ACC112 (cell line): ENCODE measurements around the gene MAP3K13.
A peak's percentile ranks its signal among the peaks of the same experiment; 100 is the strongest.

Experiments used
- H2AFZ ChIP-seq: fragments of 200-600 bp; sonication (generic); one replicate; pipeline ENCODE4 v1.6.0; 2017; ENCODE audit warnings: antibody characterized with exemption, low read length; ENCODE audit not compliant: unreplicated experiment
- H3K27ac ChIP-seq: fragments of 200-600 bp; sonication (generic); 2 replicates; pipeline ENCODE4 v1.5.1; 2014; ENCODE audit warnings: low read depth, mild to moderate bottlenecking, antibody characterized with exemption, low read length, moderate library complexity
- H3K27me3 ChIP-seq: fragments of 200-600 bp; sonication (generic); 2 replicates; pipeline ENCODE4 v1.6.1; 2014; ENCODE audit warnings: mild to moderate bottlenecking, antibody characterized with exemption, low read length, moderate library complexity, mixed read lengths; ENCODE audit not compliant: insufficient read depth
- H3K36me3 ChIP-seq: fragments of 200-600 bp; sonication (generic); 2 replicates; pipeline ENCODE4 v1.6.1; 2016; ENCODE audit warnings: mild to moderate bottlenecking, antibody characterized with exemption, low read length, moderate library complexity, mixed read lengths; ENCODE audit not compliant: insufficient read depth
- H3K4me1 ChIP-seq: fragments of 200-600 bp; sonication (generic); one replicate; pipeline ENCODE4 v1.6.1; 2016; ENCODE audit warnings: low read length, mixed read lengths; ENCODE audit not compliant: insufficient read depth, unreplicated experiment, control insufficient read depth
- H3K4me3 ChIP-seq: fragments of 200-600 bp; sonication (generic); 2 replicates; pipeline ENCODE4 v1.5.1; 2014; ENCODE audit warnings: mild to moderate bottlenecking, low read depth, low read length
- H3K79me2 ChIP-seq: fragments of 200-600 bp; sonication (generic); one replicate; pipeline ENCODE4 v1.6.0; 2016; ENCODE audit warnings: low read length; ENCODE audit not compliant: control insufficient read depth, unreplicated experiment, insufficient read depth

Gene MAP3K13

DNA sequence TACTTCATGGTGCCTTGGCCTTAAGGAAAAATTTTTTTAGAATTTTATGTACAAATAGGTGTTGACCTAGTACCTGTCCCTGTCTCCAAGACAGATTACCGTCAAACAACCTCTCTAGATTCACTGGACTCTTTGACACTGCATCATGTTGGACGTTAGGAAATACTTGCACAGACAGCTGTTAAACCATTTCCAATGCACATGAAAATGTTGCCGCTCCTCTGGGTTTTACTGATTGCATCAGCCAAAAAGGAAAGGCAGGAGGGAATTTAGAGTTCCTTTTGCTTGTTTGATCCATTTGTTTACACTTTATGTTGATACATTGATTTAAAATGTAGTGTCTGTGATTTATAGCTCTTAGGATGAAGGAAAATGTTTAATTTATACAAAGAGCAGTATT lies 121.4 kb downstream of the MAP3K13 start:
- Histone ChIP-seq H2AFZ (no peak overlapping the region), H3K4me1 (no peaks in the 10 kb centered on the region), H3K27me3 (no peaks in the 10 kb centered on the region), H3K4me3 (no peak overlapping the region), H3K79me2 (no peaks in the 10 kb centered on the region), H3K36me3 (peaks cover 10% of the 10 kb centered on the region), H3K27ac (no peak overlapping the region)

DNA sequence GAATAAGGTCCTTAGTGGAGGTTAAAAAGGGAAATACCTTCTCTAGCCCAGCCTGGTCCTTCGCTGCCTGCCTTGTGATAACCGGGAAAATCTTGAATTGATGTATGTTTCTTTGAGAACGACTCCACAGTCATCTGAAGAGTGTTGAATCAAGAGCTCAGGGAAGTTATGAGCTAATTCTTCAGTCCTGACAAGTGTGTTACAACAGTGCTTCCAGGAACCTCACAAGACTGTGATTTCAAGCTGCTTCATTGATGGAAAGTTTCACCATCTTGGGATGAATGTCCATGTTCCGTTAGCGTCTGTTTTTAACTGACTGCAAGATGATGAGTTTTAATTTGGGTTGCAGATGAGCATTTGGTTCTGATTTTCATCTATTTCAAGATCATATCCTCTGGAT lies 123.5 kb downstream of the MAP3K13 start:
- Histone ChIP-seq H3K4me1 (no peaks in the 10 kb centered on the region), H3K79me2 (no peaks in the 10 kb centered on the region), H3K27me3 (no peaks in the 10 kb centered on the region), H3K4me3 (no peak overlapping the region), H3K27ac (no peak overlapping the region), H2AFZ (no peak overlapping the region), H3K36me3 (peaks cover 14% of the 10 kb centered on the region)

DNA sequence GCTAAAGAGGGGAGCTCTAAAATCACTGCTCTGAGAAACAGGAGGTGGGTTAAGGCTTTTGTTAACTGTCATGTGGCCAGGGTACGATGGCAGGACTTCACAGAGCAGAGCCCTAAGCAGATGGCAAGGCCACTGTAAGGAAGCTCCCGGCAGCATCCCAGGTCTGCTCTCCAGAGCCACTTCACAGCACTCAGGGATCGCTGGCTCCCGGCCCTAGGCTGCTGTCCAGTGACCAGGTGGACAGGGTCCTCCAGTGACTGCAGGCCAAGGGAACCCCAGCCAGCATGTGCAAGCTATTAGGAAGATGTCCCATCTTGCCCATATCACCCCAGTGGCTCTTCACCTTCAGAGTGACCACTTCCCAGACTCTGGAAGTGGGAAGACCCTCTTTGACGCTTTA lies 125.5 kb downstream of the MAP3K13 start:
- Histone ChIP-seq H3K36me3 (peaks cover 25% of the 10 kb centered on the region), H2AFZ (no peak overlapping the region), H3K79me2 (no peaks in the 10 kb centered on the region), H3K4me3 (no peak overlapping the region), H3K4me1 (no peaks in the 10 kb centered on the region), H3K27ac (no peak overlapping the region), H3K27me3 (no peaks in the 10 kb centered on the region)

DNA sequence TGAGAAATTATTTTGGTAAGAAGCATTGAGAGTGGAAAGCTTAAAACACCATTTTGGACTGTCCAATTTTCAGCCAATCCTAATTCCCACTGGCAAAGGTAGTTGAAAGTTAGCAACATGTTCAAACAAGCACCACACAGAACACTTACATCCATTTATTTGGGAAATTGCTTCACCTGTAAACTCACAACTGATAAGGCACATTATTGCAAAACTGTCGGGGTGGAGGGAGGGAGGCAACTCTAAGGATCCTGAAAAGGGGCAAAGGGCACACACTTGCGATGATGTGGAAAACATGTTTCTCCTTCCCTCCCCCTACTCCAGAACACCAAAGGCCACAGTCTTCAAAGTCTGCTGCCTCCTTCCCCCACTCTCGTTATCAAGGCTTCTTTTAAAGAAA lies 126.5 kb downstream of the MAP3K13 start:
- Histone ChIP-seq H3K36me3 (peaks cover 33% of the 10 kb centered on the region), H3K4me3 (no peak overlapping the region), H3K4me1 (no peaks in the 10 kb centered on the region), H3K79me2 (no peaks in the 10 kb centered on the region), H3K27ac (no peak overlapping the region), H3K27me3 (no peaks in the 10 kb centered on the region), H2AFZ (no peak overlapping the region)

DNA sequence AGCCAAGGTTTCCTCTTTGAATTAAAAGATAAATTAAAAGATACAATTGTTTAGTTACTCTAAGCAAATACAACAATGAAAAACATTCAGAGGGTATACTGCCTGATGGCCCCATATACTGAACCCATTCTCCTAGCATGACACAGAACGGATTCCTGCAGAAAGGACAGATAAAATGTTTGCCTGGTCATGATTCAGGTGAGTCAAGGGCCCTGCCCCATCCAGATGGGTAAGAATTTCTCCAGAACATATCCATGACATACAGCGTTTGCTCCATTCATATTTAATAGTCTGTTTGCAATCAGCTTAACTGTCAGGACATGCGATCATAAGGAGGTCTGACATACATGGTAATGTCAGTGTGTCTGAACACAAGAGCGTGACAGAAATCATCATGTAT lies 127.3 kb downstream of the MAP3K13 start:
- Histone ChIP-seq H3K27me3 (no peaks in the 10 kb centered on the region), H3K36me3 (peaks cover 32% of the 10 kb centered on the region), H3K27ac (no peak overlapping the region), H3K79me2 (no peaks in the 10 kb centered on the region), H3K4me1 (no peaks in the 10 kb centered on the region), H2AFZ (no peak overlapping the region), H3K4me3 (no peak overlapping the region)

DNA sequence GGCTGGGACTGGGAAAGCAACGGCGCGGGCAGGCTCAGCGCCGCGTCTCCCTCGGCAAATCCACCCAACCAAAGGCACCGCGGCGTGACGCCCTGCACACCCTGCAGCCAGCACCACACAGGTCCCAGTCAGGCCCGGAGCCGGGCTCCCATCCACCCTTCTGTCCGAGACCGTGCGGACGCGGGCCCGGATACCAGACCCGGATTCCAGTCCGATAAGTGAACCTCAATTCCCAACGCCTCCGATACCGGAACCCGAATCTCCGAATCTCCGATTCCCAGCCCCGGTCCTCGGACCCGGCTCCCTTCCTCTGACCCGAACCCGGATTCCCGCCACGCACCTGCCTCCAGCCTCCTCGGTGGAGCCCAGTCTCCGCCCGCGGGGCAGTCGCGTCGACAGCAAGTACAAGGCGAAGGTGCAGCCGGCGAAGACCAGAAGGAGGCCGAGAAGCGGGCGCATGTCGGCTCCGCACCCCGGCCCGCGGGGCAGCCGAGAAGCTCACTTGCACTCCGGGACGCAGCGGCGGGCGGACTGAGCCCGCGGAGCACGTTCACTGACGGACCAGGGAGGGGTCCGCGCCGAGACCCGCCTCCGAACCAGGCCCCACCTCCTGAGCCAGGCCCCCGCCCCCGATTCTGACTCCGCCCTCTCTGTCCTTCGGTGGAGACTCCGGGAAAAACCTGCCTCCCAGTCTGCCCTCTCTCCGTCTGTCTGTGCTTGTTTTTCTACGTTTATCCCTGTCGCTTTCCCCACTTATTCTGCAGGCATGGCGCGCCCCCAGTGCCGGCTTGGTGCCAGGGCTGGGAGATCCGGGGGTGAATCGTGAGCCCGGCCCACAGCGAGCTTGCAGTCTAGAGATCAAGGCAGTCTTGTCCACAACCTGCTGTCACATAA lies 135.8 kb downstream of the MAP3K13 start, which contains the start of gene TMEM41A:
TMEM41A (minus strand) TSS at position 533 of the 894 bp plus-strand sequence; CDS start at position 459, 74 bp downstream.
- Histone ChIP-seq H2AFZ (peak within 1 kb of the TSS; percentile 94), H3K79me2 (peaks cover 19% of the 10 kb centered on the region), H3K27ac (peak within 1 kb of the TSS; percentile 18), H3K4me1 (peaks cover 7% of the 10 kb centered on the region), H3K36me3 (peaks cover 15% of the 10 kb centered on the region; the same call in 1 of the 2 replicates), H3K27me3 (peaks cover 4% of the 10 kb centered on the region; the same call in 1 of the 2 replicates), H3K4me3 (peak within 1 kb of the TSS; percentile 79)

DNA sequence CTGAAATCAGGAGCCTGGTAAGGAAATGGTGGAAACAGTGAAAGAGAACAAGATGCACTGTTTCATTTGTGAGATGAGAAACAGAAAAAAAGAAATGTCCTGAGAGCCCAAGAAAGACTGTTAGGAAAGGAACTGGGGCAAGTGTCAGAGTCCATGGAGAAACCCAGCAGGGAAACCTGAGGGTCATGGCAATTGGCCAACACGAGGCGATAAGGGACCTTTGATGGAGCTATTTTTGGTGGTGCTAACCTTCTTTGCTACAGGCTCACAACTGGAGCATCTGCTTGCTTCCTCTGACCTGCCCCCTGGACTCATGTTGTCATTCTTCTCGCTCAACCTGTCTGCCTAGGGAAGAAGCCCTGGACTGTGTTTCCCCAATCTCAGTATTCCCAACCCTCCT lies 140.1 kb downstream of the MAP3K13 start:
- H3K79me2 ChIP-seq: no peaks in the 10 kb centered on the region
- no peaks in the 10 kb centered on the region for H3K36me3 ChIP-seq
- H2AFZ ChIP-seq: no peak overlapping the region
- no peak overlapping the region for H3K27ac ChIP-seq
- H3K27me3 ChIP-seq: peaks cover 4% of the 10 kb centered on the region; the same call in 1 of the 2 replicates
- H3K4me3 ChIP-seq: no peak overlapping the region
- no peaks in the 10 kb centered on the region for H3K4me1 ChIP-seq

DNA sequence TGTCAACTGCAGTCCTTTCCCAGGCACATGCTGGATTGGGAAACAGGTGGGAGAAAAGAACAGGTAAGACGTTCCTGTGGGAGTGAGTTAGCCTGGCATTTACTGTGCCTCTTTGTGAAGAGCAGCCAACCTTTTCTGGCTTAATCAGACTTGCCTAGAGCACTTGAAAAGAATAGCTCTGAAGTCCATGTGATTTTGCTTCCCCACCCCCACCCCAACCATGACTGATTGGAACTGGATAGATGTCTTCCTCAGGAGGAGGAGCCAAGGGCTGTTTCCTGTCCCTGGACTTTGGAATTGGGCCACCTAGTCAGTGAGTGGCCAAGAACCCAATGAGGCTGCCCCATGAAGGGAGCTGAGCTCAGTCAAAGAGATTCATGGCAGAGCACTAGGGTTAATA lies 140.6 kb downstream of the MAP3K13 start:
- Histone ChIP-seq H2AFZ (no peak overlapping the region), H3K27me3 (peaks cover 4% of the 10 kb centered on the region; the same call in 1 of the 2 replicates), H3K79me2 (no peaks in the 10 kb centered on the region), H3K4me1 (no peaks in the 10 kb centered on the region), H3K4me3 (no peak overlapping the region), H3K36me3 (no peaks in the 10 kb centered on the region), H3K27ac (no peak overlapping the region)

DNA sequence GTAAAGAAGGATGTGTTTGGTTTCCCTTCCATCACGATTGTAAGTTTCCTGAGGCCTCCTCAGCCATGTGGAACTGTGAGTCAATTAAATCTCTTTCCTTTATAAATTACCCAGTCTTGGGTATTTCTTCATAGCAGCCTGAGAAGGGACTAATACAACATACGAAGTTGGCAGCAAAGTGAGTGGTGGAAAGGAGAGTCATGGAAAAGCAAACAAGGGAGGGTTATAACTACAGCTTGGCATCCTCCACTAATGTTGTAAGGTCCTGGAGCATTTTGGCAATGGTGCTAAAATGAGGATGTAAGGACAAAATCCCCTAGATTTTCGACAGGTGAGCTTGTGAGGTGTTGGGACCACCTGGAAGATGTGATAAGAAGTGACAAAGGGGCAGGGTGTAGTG lies 141.7 kb downstream of the MAP3K13 start:
- Histone ChIP-seq H2AFZ (no peak overlapping the region), H3K79me2 (no peaks in the 10 kb centered on the region), H3K36me3 (no peaks in the 10 kb centered on the region), H3K4me1 (no peaks in the 10 kb centered on the region), H3K27ac (no peak overlapping the region), H3K4me3 (no peak overlapping the region), H3K27me3 (peaks cover 4% of the 10 kb centered on the region; the same call in 1 of the 2 replicates)

DNA sequence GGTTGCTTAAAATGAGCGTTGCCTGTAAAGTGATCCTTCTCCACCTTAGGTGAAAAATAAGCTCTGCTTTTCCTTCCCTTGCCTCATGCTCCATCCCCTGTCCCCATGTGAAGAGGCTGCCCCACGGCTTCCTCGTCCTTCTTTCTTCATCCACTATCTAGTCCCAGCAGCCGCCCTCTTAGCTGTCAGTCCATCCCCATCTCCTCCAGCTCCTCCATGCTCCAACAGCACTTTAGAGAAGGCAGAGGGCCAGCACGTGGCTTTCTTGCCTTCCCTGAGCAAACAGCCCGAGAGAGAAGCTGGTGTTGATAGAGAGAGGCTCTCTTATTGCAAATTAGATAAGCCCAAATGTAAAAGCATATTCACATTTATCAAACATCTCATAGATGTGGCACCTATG lies 144.9 kb downstream of the MAP3K13 start:
- H3K4me3 ChIP-seq: no peak overlapping the region
- H3K4me1 ChIP-seq: no peaks in the 10 kb centered on the region
- H3K79me2 ChIP-seq: no peaks in the 10 kb centered on the region
- no peak overlapping the region for H2AFZ ChIP-seq
- H3K27me3 ChIP-seq: 0 out of 2 replicates have a peak, but pooled peaks cover under 1% of the 10 kb centered on the region
- H3K27ac ChIP-seq: no peak overlapping the region
- no peaks in the 10 kb centered on the region for H3K36me3 ChIP-seq
